Germinal center (tissue), 1 donor: Measurements from ENCODE around the gene KCND1.

Experiments
- DNase-seq: peaks from one replicate; pipeline ENCODE4 v3.0.0; 2012; ENCODE audit warnings: mixed read lengths, low spot score

The KCND1 gene

DNA sequence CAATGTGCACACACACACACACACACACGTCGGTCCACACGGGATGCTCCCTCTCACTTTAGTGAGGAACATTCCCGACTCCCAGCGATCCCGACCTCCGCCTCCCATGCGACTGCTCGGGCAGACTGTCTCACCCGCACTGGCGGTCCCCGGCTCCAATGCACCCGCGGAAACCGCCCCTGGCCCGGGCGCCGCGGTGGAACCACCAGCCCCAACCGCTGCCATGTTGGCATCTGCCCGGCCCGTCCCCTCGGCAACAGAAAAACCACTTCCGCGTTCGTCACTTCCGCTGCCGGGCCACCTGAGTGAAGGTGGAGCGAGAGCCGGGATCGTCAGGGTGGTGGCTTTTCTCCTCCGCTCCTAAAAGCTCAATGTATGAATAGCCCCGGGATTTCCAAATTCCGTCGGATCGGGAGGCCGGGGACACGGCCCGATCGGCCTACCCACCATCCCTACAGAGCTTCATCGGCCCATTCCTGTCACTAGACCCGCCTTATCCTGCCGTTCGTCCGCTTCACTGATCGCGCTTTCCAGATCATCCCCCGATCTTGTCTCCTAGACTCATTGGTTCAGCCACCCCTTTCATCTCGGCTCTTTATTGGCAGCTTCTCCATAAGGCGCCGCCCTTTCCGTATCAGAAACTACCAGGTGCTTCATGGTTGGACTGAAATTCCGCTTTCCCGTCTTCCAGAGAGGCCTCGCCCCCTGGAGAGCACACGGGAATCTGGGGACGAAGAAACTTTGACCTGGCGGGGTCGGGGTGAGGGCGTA, 60.0 kb downstream of the KCND1 start, which contains the start of gene SLC35A2:
Gene SLC35A2 (minus strand): TSS at position 235 of the 771 bp plus-strand sequence. CDS start 10 bp downstream, at position 225.
- peak; percentile 81 for DNase-seq
